ENCODE measurements around the gene MFAP3.

DNA sequence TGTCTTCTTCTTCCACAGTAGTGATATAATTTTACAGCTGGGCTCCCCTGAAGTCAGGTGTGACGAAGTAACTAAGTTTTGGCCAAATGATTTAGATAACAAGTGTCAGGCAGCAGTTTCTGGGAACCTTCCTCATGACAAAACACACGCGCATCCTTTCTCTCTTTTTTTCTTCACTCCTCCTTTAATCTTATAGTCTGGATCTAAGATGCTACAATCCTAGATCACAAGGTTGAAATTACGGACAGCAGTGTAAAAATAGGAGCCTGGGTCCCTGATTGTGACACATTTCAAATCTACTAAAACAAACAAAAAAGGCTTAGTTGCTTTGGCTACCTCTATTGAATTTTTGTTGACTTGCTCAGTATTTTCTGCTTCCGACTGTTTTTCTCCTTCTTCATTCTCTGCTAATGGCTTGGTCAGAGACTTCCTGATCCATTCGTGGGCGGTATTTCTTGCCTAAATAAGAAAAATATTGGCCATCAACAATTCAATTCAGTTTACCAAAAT lies 36.2 kb upstream of the MFAP3 start:
- TF ChIP-seq, protein P1, sequence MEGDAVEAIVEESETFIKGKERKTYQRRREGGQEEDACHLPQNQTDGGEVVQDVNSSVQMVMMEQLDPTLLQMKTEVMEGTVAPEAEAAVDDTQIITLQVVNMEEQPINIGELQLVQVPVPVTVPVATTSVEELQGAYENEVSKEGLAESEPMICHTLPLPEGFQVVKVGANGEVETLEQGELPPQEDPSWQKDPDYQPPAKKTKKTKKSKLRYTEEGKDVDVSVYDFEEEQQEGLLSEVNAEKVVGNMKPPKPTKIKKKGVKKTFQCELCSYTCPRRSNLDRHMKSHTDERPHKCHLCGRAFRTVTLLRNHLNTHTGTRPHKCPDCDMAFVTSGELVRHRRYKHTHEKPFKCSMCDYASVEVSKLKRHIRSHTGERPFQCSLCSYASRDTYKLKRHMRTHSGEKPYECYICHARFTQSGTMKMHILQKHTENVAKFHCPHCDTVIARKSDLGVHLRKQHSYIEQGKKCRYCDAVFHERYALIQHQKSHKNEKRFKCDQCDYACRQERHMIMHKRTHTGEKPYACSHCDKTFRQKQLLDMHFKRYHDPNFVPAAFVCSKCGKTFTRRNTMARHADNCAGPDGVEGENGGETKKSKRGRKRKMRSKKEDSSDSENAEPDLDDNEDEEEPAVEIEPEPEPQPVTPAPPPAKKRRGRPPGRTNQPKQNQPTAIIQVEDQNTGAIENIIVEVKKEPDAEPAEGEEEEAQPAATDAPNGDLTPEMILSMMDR (optimal IDR thresholded peaks at IDR 0.05 in 1 of 3, IDR thresholded peaks at IDR 0.05 in 1 of 3, conservative IDR thresholded peaks at IDR 0.05 in 1 of 3; ENCODE audit: extremely low read depth in 1 of 3, insufficient read depth in 2 of 3, low read length in 3 of 3) = no peak
- no peak for TF ChIP-seq EZH2 (IDR thresholded peaks at IDR 0.05; ENCODE audit: low read length)
